Right hindlimb (tissue), 1 donor: ENCODE results near the gene OR51V1.
"Not testable (repeated sequence)": the region's sequence is repeated elsewhere in the genome, so short reads cannot be mapped to it uniquely, and the experiment has no call there.

Experiments
- DNase-seq: peaks from one replicate; pipeline ENCODE4 v3.0.0-alpha.2; 2018

OR51V1 gene

DNA sequence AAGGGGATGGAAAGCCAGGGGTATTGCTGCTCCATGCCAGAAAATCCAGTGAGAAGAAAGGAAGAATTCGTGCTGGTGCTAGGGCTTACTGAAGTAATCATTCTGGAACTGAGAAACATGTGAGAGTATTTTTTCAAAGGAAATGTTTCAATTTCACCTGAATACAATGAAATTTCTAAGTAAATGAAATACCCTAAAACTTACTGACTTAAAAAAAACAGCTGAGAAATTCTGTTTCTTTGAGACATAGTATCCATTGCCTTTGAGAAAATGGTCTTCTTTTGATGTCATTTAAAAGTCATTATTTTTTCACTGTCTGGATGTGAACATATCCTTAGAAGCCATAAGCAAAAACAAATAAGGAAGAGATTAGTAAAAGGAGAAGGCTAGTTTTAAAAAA is at the start of gene OR51V1:
TSS of gene OR51V1 (minus strand) at position 101 of the 400 bp plus-strand sequence. CDS start at position 101, 0 bp downstream.
- DNase-seq = no peak

- DNase-seq = not testable (repeated sequence)
These were observed 49.4 kb upstream of the OR51V1 start, which contains the start of gene HBG1 for GRCh38 chr11:5249807-5250396. Gene HBG1 (minus strand): TSS chr11:5249857. CDS start chr11:5249804, 53 bp downstream.

GRCh38 chr11:5248498-5248897 is 48.0 kb upstream of the OR51V1 start:
- not testable (repeated sequence) for DNase-seq

DNA sequence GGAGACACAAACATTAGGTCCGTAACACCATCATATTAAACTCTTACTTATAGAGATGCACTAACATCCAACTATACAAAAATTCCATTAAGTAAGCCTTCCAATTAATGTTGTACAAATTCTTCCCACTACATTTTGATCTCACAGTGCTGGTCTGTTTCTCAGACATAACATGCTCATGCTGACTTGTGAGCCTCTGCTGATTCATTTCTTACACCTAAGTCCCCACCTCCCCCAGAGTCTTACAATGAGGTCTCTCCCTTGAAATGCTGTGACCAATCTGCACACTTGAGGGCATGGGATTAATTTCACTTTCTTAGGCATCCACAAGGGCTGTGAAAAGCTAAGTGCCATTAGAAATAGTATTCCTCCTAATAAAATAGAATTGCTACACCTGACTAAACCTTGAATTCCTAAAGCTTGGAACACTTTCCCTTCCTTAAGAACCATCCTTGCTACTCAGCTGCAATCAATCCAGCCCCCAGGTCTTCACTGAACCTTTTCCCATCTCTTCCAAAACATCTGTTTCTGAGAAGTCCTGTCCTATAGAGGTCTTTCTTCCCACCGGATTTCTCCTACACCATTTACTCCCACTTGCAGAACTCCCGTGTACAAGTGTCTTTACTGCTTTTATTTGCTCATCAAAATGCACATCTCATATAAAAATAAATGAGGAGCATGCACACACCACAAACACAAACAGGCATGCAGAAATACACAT is 47.1 kb upstream of the OR51V1 start:
- no peak for DNase-seq

- DNase-seq = no peak
These were observed 46.4 kb upstream of the OR51V1 start for GRCh38 chr11:5246772-5247471.

GRCh38 chr11:5245155-5245554 is 44.7 kb upstream of the OR51V1 start:
- no peak for DNase-seq

DNA sequence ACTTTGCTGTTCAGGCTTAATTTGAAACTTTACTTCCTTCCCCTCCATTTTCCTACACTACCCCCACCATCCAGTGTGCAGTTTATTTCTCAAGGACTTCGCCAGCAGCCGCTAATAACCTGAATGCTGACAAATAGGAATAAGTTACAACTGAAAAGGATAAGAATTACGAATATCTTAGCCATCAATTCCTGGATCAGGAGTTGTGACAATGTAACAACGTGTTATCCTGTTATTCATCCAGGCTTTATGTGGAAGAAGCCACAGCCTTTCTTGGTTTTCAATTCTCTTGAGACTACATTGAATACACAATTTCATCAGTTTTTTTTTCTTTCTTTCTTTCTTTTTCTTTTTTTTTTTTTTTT is 43.3 kb upstream of the OR51V1 start:
- DNase-seq = no peak

- DNase-seq = no peak
These were observed 42.7 kb upstream of the OR51V1 start for GRCh38 chr11:5242933-5243815.

GRCh38 chr11:5242208-5242607 is 41.7 kb upstream of the OR51V1 start:
- DNase-seq = no peak

- no peak for DNase-seq
These were observed 41.0 kb upstream of the OR51V1 start for GRCh38 chr11:5241458-5241857.

GRCh38 chr11:5240458-5240857 is 40.0 kb upstream of the OR51V1 start:
- DNase-seq = no peak

GRCh38 chr11:5240056-5240455 is 39.6 kb upstream of the OR51V1 start:
- DNase-seq = no peak

DNA sequence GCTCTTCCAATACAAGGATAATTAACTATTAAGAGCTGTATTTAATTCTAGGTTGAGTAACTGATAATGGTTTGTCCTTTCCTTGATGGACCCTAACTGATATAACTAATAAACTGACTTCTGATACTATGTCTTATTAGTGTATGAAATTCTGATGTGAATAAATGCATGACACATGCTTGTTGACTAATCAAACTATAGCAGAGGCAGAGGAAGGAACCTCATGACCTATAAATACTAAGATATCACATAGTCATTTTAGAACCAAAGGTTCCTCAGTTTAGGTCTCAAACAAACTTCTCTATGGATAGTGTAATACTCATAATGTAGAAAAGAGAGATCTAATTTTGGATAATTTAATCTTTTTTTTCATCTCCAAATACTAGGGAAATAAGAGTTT is 38.6 kb upstream of the OR51V1 start:
- DNase-seq = no peak

GRCh38 chr11:5238486-5238885 is 38.0 kb upstream of the OR51V1 start:
- no peak for DNase-seq

- no peak for DNase-seq
These were observed 36.9 kb upstream of the OR51V1 start for GRCh38 chr11:5237420-5237819.

GRCh38 chr11:5235364-5236095 is 35.0 kb upstream of the OR51V1 start:
- DNase-seq = no peak

DNA sequence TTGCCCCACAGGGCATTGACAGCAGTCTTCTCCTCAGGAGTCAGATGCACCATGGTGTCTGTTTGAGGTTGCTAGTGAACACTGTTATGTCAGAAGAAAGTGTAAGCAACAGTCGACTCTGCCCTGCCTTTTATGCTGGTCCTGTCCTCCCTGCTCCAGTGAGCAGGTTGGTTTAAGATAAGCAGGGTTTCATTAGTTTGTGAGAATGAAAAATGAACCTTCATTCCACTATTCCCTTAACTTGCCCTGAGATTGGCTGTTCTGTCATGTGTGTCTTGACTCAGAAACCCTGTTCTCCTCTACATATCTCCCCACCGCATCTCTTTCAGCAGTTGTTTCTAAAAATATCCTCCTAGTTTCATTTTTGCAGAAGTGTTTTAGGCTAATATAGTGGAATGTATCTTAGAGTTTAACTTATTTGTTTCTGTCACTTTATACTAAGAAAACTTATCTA is 33.9 kb upstream of the OR51V1 start, which contains the start of gene HBD:
TSS of gene HBD (minus strand) at position 103 of the 454 bp plus-strand sequence. CDS start at position 53, 50 bp downstream.
- DNase-seq = no peak

GRCh38 chr11:5233307-5233706 is 32.8 kb upstream of the OR51V1 start:
- no peak for DNase-seq

DNA sequence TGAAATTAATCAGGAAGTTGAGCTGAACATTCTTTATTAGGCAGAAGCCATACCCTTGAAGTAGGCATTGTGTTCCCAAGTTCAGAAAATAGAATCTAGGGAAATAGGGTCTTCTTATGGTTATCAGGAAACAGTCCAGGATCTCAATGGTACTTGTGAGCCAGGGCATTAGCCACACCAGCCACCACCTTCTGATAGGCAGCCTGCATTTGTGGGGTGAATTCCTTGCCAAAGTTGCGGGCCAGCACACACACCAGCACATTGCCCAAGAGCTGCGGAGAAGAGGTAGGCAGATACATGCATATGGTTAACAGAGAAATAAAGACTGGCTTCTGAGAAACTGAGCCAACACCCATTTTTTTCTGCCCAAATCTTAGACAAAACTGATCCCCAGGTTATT is 32.3 kb upstream of the OR51V1 start:
- no peak for DNase-seq

DNA sequence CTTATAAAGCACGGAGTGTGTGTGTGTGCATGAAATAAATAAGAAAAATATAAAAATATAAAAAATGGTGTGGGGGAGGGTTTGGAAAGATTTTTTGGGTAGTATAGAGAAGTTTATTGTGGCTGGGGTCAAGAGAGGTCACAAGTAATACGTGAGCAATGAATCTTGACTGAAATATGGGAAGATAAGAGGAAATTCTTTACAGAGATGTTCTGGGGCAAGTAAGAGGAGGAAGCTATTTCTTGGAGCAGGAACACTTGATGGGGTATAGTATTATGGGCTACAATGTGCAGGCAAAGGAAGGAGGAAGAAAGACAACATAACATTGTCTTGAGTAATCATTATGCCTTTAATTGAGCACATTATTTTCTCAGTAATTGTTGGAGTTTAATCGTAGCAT is 31.7 kb upstream of the OR51V1 start:
- no peak for DNase-seq

- DNase-seq = no peak
These were observed 30.6 kb upstream of the OR51V1 start for GRCh38 chr11:5231111-5231510.

DNA sequence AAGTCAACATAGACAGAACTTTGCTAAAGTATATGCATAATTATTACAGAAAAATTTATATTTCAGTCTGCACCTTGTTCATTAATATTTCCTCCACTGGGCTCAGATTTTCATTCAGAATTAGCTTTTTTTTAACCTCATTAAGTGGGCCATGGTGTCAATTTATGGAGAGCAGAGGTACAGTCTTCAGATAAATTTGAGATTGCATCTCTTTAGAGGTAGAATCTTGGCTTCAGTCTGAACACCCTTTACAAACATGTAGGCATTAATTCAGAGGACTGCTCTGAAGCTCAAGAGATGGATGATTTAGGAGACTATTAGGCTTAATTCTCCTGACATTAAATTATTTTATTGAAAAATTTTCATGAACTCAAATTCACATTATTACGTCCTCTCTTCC is 29.8 kb upstream of the OR51V1 start:
- DNase-seq = no peak
